WTC11 (cell line): Measurements from ENCODE around the gene CRADD. TPM values are rescaled to one million over a fixed set of nuclear protein-coding genes. Genes with fewer than 3 reads are reported as not detected.

Experiments
- ATAC-seq: fragments of 200-7000 bp; cut with Tn5 transposase; 2 replicates; pipeline ENCODE4 v1.10.0; 2021; ENCODE audit warnings: mild to moderate bottlenecking, moderate library complexity
- CTCF ChIA-PET: fragments of 300-600 bp; sonication (Branson Sonifier 250); formaldehyde crosslinking; loops from one replicate; lab custom pipeline; 2021; ENCODE audit warnings: antibody characterized with exemption; lab: Charles Lee
- POLR2A ChIA-PET: fragments of 350-600 bp; sonication (Branson Sonifier 250); formaldehyde crosslinking; loops from one replicate; lab custom pipeline; 2021; ENCODE audit warnings: antibody characterized with exemption; lab: Charles Lee
- DNase-seq: peaks from one replicate; pipeline ENCODE4 v3.0.0; 2021; ENCODE audit warnings: low spot score
- H3K27ac Mint-ChIP-seq: 2 replicates; pipeline ENCODE4 v1.8.0; 2021; ENCODE audit warnings: mixed read lengths
- H3K27me3 Mint-ChIP-seq: 2 replicates; pipeline ENCODE4 v1.8.0; 2021; ENCODE audit warnings: low read depth, mild to moderate bottlenecking, moderate library complexity, mixed read lengths
- H3K36me3 Mint-ChIP-seq: 2 replicates; pipeline ENCODE4 v1.8.0; 2021; ENCODE audit warnings: mixed read lengths
- H3K4me1 Mint-ChIP-seq: 2 replicates; pipeline ENCODE4 v1.8.0; 2022; ENCODE audit warnings: mixed read lengths
- H3K4me3 Mint-ChIP-seq: 2 replicates; pipeline ENCODE4 v1.8.0; 2021; ENCODE audit warnings: mild to moderate bottlenecking, moderate library complexity, mixed read lengths
- H3K9me3 Mint-ChIP-seq: 2 replicates; pipeline ENCODE4 v1.8.0; 2021; ENCODE audit warnings: mixed read lengths
- ARID4B ChIP-seq: sonication (generic); formaldehyde crosslinking; IDR thresholded peaks from 2 replicates; pipeline ENCODE4 v1.8.0; 2023; ENCODE audit warnings: missing genetic modification reagents, mild to moderate bottlenecking, borderline replicate concordance
- ATF3 ChIP-seq: sonication (generic); formaldehyde crosslinking; conservative IDR thresholded peaks from 2 replicates; pipeline ENCODE4 v1.8.1; 2022; ENCODE audit warnings: mild to moderate bottlenecking, missing genetic modification reagents
- CREM ChIP-seq: sonication (generic); formaldehyde crosslinking; IDR thresholded peaks from 2 replicates; pipeline ENCODE4 v1.8.1; 2022; ENCODE audit warnings: mild to moderate bottlenecking, missing genetic modification reagents, moderate library complexity
- FOXP4 ChIP-seq: sonication (generic); formaldehyde crosslinking; IDR thresholded peaks from 2 replicates; pipeline ENCODE4 v1.8.0; 2022; ENCODE audit warnings: mild to moderate bottlenecking, missing genetic modification reagents
- HMGXB4 ChIP-seq: sonication (generic); formaldehyde crosslinking; IDR thresholded peaks from 2 replicates; pipeline ENCODE4 v1.8.1; 2023; ENCODE audit warnings: mild to moderate bottlenecking, moderate library complexity, missing genetic modification reagents
- MXD4 ChIP-seq: fragments of 250-450 bp; sonication (Bioruptor Pico); IDR thresholded peaks from 2 replicates; pipeline ENCODE4 v1.8.0; 2021; ENCODE audit warnings: mild to moderate bottlenecking, moderate library complexity, borderline replicate concordance
- NFE2L1 ChIP-seq: sonication (generic); formaldehyde crosslinking; IDR thresholded peaks from 2 replicates; pipeline ENCODE4 v1.8.1; 2023; ENCODE audit warnings: missing genetic modification reagents
- NR3C1 ChIP-seq: sonication (generic); formaldehyde crosslinking; conservative IDR thresholded peaks from 2 replicates; pipeline ENCODE4 v1.8.1; 2023; ENCODE audit warnings: low read depth, mild to moderate bottlenecking, missing genetic modification reagents
- RORB ChIP-seq: fragments of 250-450 bp; sonication (Bioruptor Pico); IDR thresholded peaks from 2 replicates; pipeline ENCODE4 v1.9.0; 2021; ENCODE audit warnings: mild to moderate bottlenecking
- SMAD3 ChIP-seq: sonication (generic); formaldehyde crosslinking; IDR thresholded peaks from 2 replicates; pipeline ENCODE4 v1.8.0; 2022; ENCODE audit warnings: missing genetic modification reagents, mild to moderate bottlenecking, borderline replicate concordance
- ZBTB43 ChIP-seq: sonication (generic); formaldehyde crosslinking; IDR thresholded peaks from 2 replicates; pipeline ENCODE4 v1.8.1; 2023; ENCODE audit warnings: mild to moderate bottlenecking, missing genetic modification reagents
- ZNF263 ChIP-seq: sonication (generic); formaldehyde crosslinking; IDR thresholded peaks from 2 replicates; pipeline ENCODE4 v1.8.1; 2022; ENCODE audit warnings: low read depth, mild to moderate bottlenecking, moderate library complexity, missing genetic modification reagents
- ZNF416 ChIP-seq: fragments of 250-450 bp; sonication (Bioruptor Pico); IDR thresholded peaks from 2 replicates; pipeline ENCODE4 v1.9.0; 2021; ENCODE audit warnings: mild to moderate bottlenecking, inconsistent platforms
- ZNF423 ChIP-seq: fragments of 250-450 bp; sonication (Bioruptor Pico); IDR thresholded peaks from 2 replicates; pipeline ENCODE4 v2.1.2; 2022; ENCODE audit warnings: mild to moderate bottlenecking, moderate library complexity
- ZNF512 ChIP-seq: sonication (generic); formaldehyde crosslinking; IDR thresholded peaks from 2 replicates; pipeline ENCODE4 v1.8.1; 2022; ENCODE audit warnings: missing genetic modification reagents, borderline replicate concordance
- ZNF671 ChIP-seq: fragments of 250-450 bp; sonication (Bioruptor Pico); IDR thresholded peaks from 2 replicates; pipeline ENCODE4 v1.8.0; 2021; ENCODE audit warnings: mild to moderate bottlenecking
- total RNA-seq: library from RNA; stranded (reverse); gene quantifications from 3 replicates; pipeline ENCODE4 v1.2.3, GENCODE V29; 2021
- TF ChIP-seq, protein P1 (sequence below): fragments of 250-450 bp; sonication (Bioruptor Pico); IDR thresholded peaks from 2 replicates; pipeline ENCODE4 v2.1.2; 2022; ENCODE audit warnings: mild to moderate bottlenecking, moderate library complexity
- TF ChIP-seq, protein P2 (sequence below): sonication (generic); formaldehyde crosslinking; IDR thresholded peaks from 2 replicates; pipeline ENCODE4 v1.8.0; 2022; ENCODE audit warnings: mild to moderate bottlenecking, missing genetic modification reagents

CRADD gene
- total RNA-seq, 1 experiment from 2014 or later, result 11.6 TPM

DNA sequence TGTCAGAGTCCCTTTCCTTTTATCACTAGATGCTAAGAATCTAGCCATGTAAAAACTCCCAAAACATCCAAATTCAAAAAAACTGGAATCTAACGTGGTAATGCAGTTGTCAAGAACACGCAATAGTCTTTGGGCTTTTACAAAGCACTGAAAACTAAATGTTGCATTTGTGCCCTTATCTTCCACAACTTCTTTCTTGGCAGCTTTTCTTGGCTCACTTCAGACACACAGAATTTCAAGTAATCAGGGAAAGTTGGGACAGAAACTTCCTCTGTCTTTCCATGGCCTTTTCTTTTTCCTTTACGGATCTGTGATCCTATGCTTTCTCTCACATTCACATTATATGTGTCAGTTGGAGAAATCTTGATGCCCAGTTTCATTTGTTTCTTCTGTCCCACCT, 136.0 kb downstream of the CRADD start (continued):
- TF ChIP-seq ZNF263 (CRISPR knock-in tag), result no peak
- TF ChIP-seq SMAD3, result no peak

DNA sequence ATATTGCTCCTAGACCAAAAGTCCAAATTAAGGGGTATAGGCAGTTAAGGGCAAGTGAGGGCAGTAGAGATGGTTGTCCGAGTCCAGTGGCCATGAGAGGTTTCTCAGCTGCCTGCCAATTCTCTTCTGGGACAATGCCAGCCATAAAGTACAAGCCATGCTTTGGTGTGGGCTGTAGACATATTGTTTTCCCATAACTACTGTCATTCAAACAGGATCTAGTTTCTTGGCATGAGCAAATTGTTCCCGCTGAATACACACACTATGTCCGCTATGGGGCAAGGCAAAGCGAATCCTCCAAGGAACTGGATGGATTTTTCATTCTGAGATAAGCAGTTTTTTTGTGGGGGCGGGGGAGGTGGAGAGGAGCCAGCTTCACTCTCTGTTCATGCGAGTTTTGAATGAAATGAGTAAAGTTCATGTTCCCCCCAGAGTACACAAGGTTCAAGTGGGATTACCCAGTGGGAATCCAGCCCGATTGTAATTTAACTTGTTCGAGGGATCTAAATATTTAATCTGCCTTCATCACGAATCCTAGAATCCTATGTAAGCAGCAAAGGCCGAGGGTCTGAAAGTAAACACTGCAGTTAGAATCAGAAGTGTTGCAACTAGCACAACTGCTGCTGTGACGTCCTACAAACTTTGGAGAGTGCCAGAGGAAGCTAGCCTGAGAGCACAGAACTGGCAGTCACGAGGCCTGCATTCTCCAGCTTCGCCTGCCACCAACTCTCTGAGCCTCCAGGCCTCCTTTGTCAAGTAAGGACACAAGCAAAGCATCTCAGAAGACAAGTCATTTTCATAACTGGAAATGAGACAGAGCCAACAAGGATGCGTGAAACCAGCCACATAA, 137.0 kb downstream of the CRADD start:
- Mint-ChIP-seq H3K4me3 (no peak overlapping the region), H3K9me3 (no peaks in the 10 kb centered on the region), H3K27me3 (no peaks in the 10 kb centered on the region), H3K4me1 (peaks cover 11% of the 10 kb centered on the region; the same call in 1 of the 2 replicates), H3K36me3 (no peaks in the 10 kb centered on the region), H3K27ac (no peak overlapping the region)
- ChIA-PET POLR2A (no interaction called here), CTCF (interaction anchor here (1.0 to 1.3 kb wide), 2 partner anchors 10 to 289 kb away, joined by 3 read pairs; no protein-coding TSS in a partner anchor)
- TF ChIP-seq ZNF416 (CRISPR knock-in tag), result no peak
- no peak for TF ChIP-seq ZNF263 (CRISPR knock-in tag)
- no peak for TF ChIP-seq ZBTB43
- TF ChIP-seq, protein P1, sequence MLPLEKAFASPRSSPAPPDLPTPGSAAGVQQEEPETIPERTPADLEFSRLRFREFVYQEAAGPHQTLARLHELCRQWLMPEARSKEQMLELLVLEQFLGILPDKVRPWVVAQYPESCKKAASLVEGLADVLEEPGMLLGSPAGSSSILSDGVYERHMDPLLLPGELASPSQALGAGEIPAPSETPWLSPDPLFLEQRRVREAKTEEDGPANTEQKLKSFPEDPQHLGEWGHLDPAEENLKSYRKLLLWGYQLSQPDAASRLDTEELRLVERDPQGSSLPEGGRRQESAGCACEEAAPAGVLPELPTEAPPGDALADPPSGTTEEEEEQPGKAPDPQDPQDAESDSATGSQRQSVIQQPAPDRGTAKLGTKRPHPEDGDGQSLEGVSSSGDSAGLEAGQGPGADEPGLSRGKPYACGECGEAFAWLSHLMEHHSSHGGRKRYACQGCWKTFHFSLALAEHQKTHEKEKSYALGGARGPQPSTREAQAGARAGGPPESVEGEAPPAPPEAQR, result no peak
- no peak for TF ChIP-seq HMGXB4 (CRISPR knock-in tag)
- TF ChIP-seq, protein P2, sequence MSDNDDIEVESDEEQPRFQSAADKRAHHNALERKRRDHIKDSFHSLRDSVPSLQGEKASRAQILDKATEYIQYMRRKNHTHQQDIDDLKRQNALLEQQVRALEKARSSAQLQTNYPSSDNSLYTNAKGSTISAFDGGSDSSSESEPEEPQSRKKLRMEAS (CRISPR knock-in tag), result no peak
- no peak for TF ChIP-seq NR3C1 (CRISPR knock-in tag)
- no peak for TF ChIP-seq FOXP4 (CRISPR knock-in tag)
- no peak for TF ChIP-seq ZNF423 (CRISPR knock-in tag)
- TF ChIP-seq MXD4 (CRISPR knock-in tag), result no peak
- TF ChIP-seq ZNF671 (CRISPR knock-in tag), result no peak
- no peak for TF ChIP-seq NFE2L1
- no peak for TF ChIP-seq RORB (CRISPR knock-in tag)
- TF ChIP-seq ZNF512 (CRISPR knock-in tag), result no peak
- no peak for TF ChIP-seq SMAD3
- no peak for TF ChIP-seq ARID4B (CRISPR knock-in tag)
- TF ChIP-seq ATF3, result no peak
- TF ChIP-seq CREM, result no peak
- DNase-seq (no peak), ATAC-seq (no peak)
